ENCODE measurements around the gene HM13. TPM values are rescaled to one million over a fixed set of nuclear protein-coding genes. Genes with fewer than 3 reads are reported as not detected.

HM13 gene
- total and polyA plus RNA-seq, 8 donors, result 139 to 286 (median 184) TPM

DNA sequence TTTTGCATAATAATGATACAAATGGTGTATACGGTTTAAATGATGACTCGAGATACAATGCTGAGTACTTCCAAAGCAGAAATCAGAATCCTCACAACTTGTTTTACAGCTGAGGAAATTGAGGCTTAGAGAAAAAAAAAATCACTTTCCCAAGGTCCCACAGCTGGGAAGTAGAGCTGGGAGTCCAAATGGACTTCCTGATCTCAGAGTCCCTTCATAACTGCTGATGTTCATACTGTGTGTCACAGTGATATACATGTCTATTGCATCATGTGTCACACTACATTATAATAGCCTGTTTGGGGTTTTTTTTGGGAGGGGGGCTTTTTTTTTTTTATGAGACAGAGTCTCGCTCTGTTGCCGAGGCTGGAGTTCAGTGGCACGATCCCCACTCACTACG, 8.5 kb downstream of the HM13 start:
- peaks cover 4 to 39% (median 4%) of the 10 kb centered on the region in 3 donors for H3K4me1 ChIP-seq
- ATAC-seq (peak in 2 of 4 donors; percentile 19 to 51), FAIRE-seq (no peak), DNase-seq (no peak)
- no peak overlapping the region for H3K27ac ChIP-seq
- no peaks in the 10 kb centered on the region for H3K27me3 ChIP-seq
- peaks cover 0 to 5% (median 4%) of the 10 kb centered on the region in 3 donors for H3K36me3 ChIP-seq
- intact Hi-C loops (cut with DNase I), result no loop called here
- TF ChIP-seq, protein P1, sequence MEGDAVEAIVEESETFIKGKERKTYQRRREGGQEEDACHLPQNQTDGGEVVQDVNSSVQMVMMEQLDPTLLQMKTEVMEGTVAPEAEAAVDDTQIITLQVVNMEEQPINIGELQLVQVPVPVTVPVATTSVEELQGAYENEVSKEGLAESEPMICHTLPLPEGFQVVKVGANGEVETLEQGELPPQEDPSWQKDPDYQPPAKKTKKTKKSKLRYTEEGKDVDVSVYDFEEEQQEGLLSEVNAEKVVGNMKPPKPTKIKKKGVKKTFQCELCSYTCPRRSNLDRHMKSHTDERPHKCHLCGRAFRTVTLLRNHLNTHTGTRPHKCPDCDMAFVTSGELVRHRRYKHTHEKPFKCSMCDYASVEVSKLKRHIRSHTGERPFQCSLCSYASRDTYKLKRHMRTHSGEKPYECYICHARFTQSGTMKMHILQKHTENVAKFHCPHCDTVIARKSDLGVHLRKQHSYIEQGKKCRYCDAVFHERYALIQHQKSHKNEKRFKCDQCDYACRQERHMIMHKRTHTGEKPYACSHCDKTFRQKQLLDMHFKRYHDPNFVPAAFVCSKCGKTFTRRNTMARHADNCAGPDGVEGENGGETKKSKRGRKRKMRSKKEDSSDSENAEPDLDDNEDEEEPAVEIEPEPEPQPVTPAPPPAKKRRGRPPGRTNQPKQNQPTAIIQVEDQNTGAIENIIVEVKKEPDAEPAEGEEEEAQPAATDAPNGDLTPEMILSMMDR (IDR thresholded peaks at IDR 0.05), result no peak
- H3K9me3 ChIP-seq, result no peaks in the 10 kb centered on the region
- H3K4me3 ChIP-seq, result no peak overlapping the region
- WGBS, 2 donors, result 81 to 83% methylated on average over 6 of the region's 6 CpGs

DNA sequence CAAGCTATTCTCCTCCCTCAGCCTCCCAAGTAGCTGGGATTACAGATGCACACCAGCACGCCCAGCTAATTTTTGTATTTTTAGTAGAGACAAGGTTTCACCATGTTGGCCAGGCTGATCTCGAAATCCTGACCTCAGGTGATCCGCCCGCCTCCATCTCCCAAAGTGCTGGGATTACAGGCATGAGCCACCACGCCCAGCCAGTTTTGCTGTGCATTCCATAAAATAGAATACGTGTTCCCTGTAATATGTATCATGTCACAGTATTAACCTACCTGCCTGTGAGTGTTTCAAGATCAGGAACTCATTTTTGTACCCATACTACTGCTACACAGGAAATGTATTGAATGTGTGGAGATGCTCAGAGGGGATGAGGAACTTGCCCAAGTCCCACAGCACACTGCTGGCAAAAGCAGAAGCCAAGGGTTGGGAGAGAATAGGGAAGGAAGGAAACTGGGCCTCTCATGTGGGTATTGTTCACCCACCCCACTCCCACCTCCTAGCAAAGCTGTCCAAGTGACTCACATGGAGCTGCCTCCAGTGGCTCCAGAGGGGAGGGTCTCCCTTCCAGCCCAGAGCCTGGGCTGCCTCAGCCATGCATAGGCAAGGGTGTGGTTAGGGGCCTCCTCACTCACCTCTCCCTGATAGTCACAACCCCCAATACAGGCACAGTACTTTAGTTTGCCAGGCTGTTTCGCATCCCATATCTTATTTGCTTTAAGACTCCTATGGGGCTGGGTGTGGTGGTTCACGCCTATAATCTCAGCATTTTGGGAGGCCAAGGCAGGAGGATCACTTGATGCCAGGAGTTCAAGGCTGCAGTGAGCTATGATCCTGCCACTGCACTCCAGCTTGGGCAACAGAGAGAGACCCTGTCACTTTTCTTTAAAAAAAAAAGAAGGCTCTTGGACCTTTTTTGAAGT, 9.4 kb downstream of the HM13 start:
- peaks cover 0 to 13% (median 13%) of the 10 kb centered on the region in 3 donors for H3K36me3 ChIP-seq
- H3K27ac ChIP-seq, result no peak overlapping the region
- 78 to 86% methylated on average over 8 of the region's 8 CpGs for WGBS, 2 donors
- no peak overlapping the region for H3K4me3 ChIP-seq
- FAIRE-seq (no peak), DNase-seq (no peak), ATAC-seq (peak in 3 of 4 donors; percentile 25 to 66 (median 64))
- intact Hi-C loops (cut with DNase I), result no loop called here
- TF ChIP-seq, protein P1 (IDR thresholded peaks at IDR 0.05), result no peak
- peaks cover 4 to 36% (median 4%) of the 10 kb centered on the region in 3 donors for H3K4me1 ChIP-seq
- no peaks in the 10 kb centered on the region for H3K27me3 ChIP-seq
- no peaks in the 10 kb centered on the region for H3K9me3 ChIP-seq

DNA sequence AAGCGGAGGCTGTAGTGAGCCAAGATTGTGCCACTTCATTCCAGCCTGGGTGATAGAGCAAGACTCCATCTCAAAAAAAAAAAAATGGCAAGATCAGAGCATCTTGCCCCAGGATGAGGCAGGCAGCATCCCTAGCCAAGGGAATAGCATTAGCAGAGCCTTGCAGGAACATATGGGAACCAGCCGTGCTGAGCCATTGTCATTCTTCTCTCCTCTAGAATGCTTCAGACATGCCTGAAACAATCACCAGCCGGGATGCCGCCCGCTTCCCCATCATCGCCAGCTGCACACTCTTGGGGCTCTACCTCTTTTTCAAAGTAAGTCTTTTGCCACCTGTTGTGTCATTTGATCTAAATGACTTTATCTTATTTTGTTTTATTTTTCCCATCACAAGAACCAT, 13.0 kb downstream of the HM13 start:
- Histone ChIP-seq H3K36me3 (peaks cover 4 to 48% (median 22%) of the 10 kb centered on the region in 3 donors), H3K4me1 (peaks cover 0 to 12% (median 0%) of the 10 kb centered on the region in 3 donors), H3K9me3 (no peaks in the 10 kb centered on the region), H3K27me3 (no peaks in the 10 kb centered on the region), H3K4me3 (no peak overlapping the region), H3K27ac (no peak overlapping the region)
- intact Hi-C loops (cut with DNase I), result no loop called here
- WGBS, 2 donors, result 86% methylated on average over 6 of the region's 6 CpGs
- DNase-seq (no peak), FAIRE-seq (no peak), ATAC-seq (no peak)
- TF ChIP-seq, protein P1 (IDR thresholded peaks at IDR 0.05), result no peak

DNA sequence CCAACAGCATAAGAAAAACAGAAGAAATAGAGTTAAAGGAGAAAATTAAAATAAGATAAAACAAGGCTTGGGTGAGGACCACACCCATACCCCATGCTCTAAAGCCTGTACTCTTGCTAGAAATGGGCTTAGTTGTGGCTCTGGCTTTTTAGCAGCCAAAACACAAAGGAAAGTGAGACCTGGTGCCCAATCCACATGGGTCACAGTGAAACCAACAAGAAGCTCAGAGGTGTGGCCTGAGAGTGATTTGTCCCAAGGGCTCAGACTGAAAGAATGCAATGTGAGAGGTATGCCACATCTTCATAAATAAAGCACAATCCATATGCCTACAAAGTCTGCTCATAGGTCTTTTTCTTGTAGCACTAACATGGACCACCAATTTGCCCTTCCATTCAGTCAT, 21.1 kb downstream of the HM13 start:
- no peak overlapping the region for H3K27ac ChIP-seq
- H3K9me3 ChIP-seq, result no peaks in the 10 kb centered on the region
- ATAC-seq (no peak), FAIRE-seq (no peak), DNase-seq (no peak)
- H3K36me3 ChIP-seq, result peaks cover 14 to 81% (median 41%) of the 10 kb centered on the region in 3 donors
- no peaks in the 10 kb centered on the region for H3K4me1 ChIP-seq
- intact Hi-C loops (cut with DNase I), result no loop called here
- TF ChIP-seq, protein P1 (IDR thresholded peaks at IDR 0.05), result no peak
- no peaks in the 10 kb centered on the region for H3K27me3 ChIP-seq
- H3K4me3 ChIP-seq, result no peak overlapping the region

DNA sequence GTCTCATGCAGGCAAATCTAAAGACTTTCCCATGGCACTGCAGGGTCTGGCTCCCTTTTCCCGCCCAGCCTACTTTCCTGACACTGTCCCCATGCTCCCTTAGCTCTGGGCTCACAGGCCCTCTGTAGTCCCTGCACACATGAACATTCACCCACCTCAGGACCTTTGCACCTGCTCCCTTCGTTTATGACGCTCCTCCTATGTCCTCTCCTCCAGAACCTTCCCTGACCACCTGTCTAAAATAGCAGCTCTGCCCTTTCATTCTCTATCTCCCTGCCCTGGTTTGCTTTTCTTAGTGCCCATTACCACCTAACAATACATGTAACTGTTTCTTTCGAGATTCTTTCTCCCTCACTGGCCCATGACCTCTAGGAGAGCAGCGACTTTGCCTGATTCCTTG, 22.3 kb downstream of the HM13 start:
- intact Hi-C loops (cut with DNase I), result no loop called here
- DNase-seq (no peak), FAIRE-seq (no peak), ATAC-seq (no peak)
- Histone ChIP-seq H3K4me1 (no peaks in the 10 kb centered on the region), H3K36me3 (peaks cover 11 to 68% (median 43%) of the 10 kb centered on the region in 3 donors), H3K27ac (no peak overlapping the region), H3K9me3 (no peaks in the 10 kb centered on the region), H3K4me3 (no peak overlapping the region), H3K27me3 (no peaks in the 10 kb centered on the region)
- TF ChIP-seq, protein P1 (IDR thresholded peaks at IDR 0.05), result no peak
- 87 to 90% methylated on average over 5 of the region's 5 CpGs for WGBS, 2 donors
